Left renal cortex interstitium (tissue), 4 donors: Measurements from ENCODE around the gene ST3GAL3. TPM values are rescaled to one million over a fixed set of nuclear protein-coding genes. Genes with fewer than 3 reads are reported as not detected.

Experiments
- DNase-seq, 4 donors: peaks; one replicate each; pipeline ENCODE4 v3.0.0-alpha.2; 2013; ENCODE audit warnings: low read depth in 4 of 4, low spot score in 2 of 4, missing footprints in 1 of 4
- polyA plus RNA-seq, 4 donors: library from polyadenylated mRNA; unstranded; fragments of 120-200 nt; gene quantifications; one replicate each; pipeline ENCODE4 v1.2.1, GENCODE V29; 2013; ENCODE audit not compliant: insufficient read length in 4 of 4

ST3GAL3 gene
- polyA plus RNA-seq, 4 donors = 21.3 to 25.0 (median 23.2) TPM

GRCh38 chr1:43902058-43902831, 194.9 kb downstream of the ST3GAL3 start:
- no peak for DNase-seq

DNA sequence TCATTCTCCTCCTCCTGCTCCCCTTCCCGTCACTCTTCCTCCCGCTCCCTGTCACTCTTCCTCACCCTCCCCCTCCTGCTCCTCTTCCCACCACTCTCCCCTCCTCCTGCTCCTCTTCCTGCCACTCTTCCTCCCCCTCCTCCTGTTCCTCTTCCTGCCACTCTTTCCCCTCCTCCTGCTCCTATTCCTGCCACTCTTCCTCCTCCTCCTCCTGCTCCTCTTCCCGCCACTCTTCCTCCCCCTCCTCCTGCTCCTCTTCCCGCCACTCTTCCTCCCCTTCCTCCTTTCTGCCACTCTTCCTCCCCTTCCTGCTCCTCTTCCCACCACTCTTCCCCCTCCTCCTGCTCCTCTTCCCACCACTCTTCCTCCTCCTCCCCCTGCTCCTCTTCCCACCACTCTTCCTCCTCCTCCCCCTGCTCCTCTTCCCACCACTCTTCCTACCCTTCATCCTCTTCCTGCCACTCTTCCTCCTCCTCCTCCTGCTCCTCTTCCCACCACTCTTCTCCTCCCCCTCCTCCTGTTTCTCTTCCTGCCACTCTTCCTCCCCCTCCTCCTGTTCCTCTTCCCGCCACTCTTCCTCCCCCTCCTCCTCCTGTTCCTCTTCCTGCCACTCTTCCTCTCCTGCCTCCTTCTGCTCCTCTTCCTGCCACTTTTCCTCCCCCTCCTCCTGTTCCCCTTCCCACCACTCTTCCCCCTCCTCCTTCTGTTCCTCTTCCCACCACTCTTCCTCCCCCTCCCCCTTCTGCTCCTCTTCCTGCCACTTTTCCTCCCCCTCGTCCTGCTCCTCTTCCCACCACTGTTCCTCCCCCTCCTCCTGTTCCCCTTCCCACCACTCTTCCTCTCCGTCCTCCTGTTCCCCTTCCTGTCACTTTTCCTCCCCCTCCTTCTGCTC, 197.6 kb downstream of the ST3GAL3 start:
- no peak for DNase-seq

- DNase-seq = no peak
Observed at GRCh38 chr1:43908226-43908625, 200.9 kb downstream of the ST3GAL3 start.

DNA sequence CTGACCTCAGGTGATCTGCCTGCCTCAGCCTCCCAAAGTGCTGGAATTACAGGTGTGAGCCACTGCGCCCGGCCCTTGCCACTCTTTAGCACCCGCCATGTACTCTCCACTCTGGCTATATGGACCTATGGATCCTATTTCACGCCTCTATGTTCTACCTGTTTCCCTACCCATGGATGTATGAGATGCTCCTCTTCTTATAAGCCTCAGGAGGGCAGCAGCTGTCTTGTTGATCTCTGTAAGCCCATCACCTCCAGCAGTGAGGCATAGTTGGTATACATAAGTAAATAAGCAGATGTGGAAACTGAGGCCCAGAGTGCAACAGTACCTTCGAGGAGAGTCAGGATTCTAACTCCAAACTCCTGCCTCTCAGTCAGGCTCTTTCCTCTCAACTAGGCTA, 201.5 kb downstream of the ST3GAL3 start:
- no peak for DNase-seq

DNA sequence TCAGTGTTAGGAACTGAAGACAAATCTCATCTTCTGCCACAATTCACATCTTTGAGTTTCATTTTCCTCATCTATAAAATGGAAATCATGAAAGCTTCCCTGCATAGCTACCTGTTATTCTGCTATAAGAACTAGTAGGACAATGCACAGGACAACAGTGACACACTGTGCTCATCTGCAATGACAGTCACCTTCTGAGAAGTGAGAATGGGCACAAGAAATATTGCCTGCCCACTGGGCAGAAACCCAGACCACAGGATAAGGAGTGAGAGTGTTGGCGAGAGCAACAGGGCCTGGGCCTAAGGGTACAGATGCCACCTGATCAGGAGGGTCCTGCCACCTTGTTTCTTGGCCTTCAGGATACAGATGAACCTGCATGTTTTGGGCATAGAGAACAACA, 203.0 kb downstream of the ST3GAL3 start:
- DNase-seq = no peak

GRCh38 chr1:43912607-43913006, 205.3 kb downstream of the ST3GAL3 start:
- DNase-seq = no peak

GRCh38 chr1:43913051-43913501, 205.7 kb downstream of the ST3GAL3 start:
- DNase-seq = no peak

GRCh38 chr1:43913666-43914360, 206.5 kb downstream of the ST3GAL3 start:
- DNase-seq = no peak

GRCh38 chr1:43914576-43915525, 207.5 kb downstream of the ST3GAL3 start:
- DNase-seq = no peak

DNA sequence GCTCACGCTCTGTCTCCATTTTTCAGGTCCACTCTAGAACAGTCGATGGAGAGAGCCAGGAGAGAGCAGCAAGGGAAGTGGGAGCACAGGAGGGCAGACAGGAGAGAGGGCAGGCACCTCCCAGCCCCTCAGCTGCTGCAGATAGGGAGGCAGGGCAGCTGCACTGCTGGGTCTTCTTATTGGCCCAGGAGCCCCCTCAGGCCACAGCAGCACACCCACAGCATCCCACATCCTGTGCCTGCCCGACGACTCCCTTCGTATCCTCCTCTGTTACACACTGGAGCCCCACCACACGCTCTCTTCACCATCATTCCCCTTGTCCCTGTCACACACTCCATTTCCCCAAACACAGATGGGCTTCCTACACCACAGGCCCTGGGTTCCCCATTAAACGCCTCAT, 212.6 kb downstream of the ST3GAL3 start:
- DNase-seq = no peak

DNA sequence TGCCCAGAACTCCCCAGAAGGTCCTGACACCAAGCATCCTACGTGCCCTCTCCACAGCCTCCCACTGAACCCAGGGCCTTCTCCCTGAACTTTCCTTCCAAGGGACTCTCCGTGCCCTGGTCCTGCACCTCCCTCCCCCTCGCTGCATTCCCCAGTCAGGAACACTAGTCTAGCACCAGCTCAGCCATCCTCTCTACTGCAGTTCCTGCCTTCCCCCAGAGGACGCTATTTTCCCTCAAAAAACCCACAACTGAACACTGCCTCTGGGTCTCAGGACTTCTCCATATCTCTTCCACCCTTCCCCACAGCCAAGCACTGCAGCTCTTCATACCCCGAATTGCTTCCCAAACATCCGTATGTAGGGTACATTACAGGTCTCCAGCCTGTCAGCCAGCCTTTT, 213.7 kb downstream of the ST3GAL3 start:
- no peak for DNase-seq

DNA sequence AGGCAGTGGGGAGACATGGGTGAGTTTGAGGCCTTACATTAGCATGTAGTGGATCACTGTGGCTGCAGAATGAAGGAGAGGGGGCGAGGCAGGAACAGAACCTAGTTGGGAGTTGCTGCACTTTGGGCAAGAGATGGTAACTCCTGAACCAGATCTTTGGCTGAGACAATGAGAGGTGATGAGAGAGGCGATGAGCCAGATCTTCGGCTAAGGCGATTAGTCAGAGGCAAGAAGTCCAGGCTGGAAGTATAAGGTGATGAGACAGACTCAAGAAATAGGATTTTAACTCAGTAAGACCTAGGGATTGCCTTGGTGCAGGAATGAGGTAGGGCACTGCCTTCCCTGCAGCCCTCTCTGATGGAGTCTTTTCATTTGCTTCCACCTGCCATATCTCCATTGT, 217.2 kb downstream of the ST3GAL3 start:
- DNase-seq = no peak

DNA sequence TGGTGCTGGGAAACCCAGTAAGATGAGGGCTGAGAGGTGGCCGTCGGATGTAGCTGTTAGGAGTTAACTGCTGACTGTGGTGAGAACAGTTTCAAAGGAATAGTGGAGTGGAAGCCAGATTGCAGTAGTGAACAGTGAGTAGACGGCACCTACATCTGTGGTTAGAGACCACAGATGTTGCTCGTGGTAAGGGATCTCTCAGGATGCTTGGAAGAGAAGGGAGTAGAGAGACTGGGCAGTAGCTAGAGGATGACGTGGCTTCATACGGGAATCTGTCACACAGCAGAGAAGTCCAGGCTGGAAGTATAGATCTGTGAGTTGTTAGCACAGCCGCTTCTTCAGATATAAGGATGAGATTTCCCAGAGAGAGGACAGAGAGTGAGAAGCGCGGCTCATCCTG, 218.5 kb downstream of the ST3GAL3 start:
- DNase-seq = no peak

DNA sequence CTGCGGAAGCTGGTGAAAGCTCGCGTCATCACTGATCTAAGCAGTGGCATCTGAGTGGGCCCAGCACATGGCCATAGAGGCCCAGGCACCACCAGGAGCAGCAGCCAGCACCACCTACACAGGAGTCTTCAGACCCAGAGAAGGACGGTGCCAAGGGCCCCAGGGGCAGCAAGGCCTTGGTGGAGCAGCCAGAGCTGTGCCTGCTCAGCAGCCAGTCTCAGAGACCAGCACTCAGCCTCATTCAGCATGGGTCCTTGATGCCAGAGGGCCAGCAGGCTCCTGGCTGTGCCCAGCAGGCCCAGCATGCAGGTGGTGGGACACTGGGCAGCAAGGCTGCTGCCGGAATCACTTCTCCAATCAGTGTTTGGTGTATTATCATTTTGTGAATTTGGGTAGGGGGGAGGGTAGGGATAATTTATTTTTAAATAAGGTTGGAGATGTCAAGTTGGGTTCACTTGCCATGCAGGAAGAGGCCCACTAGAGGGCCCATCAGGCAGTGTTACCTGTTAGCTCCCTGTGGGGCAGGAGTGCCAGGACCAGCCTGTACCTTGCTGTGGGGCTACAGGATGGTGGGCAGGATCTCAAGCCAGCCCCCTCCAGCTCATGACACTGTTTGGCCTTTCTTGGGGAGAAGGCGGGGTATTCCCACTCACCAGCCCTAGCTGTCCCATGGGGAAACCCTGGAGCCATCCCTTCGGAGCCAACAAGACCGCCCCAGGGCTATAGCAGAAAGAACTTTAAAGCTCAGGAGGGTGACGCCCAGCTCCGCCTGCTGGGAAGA, 223.0 kb downstream of the ST3GAL3 start:
- DNase-seq = no peak

DNA sequence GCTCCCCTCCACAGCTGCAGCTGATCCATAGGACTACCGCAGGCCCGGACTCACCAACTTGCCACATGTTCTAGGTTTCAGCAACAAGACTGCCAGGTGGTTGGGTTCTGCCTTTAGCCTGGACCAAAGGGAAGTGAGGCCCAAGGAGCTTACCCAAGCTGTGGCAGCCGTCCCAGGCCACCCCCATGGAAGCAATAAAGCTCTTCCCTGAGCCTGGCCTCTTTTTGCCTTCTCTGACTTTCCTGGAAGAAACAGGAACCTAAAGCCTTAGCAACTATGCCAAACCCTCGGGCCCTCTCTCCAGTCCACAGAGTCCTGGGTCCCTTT, 223.6 kb downstream of the ST3GAL3 start:
- DNase-seq = no peak

- DNase-seq = no peak
Observed at GRCh38 chr1:43931711-43932660, 224.7 kb downstream of the ST3GAL3 start.

DNA sequence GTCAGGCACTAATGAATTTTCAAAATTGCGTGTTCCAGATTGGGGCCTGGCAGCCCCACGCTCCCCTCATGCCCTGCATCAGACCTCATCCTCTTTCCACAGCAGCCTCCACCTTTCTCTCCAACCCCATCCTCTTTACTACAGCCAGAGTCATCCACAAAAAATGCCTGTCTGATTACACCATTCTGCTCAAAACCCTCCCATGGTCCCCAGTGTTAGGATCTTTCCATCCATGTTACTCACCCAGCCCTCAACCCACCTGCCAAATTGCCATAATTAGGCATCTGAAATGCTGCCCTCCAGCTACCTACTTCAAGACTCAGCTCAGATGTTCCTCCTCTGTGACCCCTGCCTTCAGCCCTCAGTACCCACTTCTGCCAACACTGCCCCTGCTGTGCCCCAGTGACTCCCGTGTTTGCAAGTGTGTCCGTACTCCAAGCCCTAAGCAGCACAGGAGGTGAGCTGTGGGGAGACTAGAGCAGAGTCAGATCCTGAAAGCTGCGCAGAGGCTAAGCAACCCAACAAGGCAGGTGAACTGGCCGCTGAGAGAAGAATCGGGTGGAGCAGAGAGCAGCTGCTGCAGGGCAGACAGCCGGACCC, 225.6 kb downstream of the ST3GAL3 start:
- no peak for DNase-seq
